ENCODE data around the gene MRM1.
A peak's percentile ranks its signal among the peaks of the same experiment; 100 is the strongest.
"Not testable (repeated sequence)": the region's sequence is repeated elsewhere in the genome, so short reads cannot be mapped to it uniquely, and the experiment has no call there.

MRM1 gene

GRCh38 chr17:36602030-36602748, 806 bp downstream of the MRM1 start:
- DNase-seq = no peak

GRCh38 chr17:36602924-36603384, 1.6 kb downstream of the MRM1 start:
- peak; percentile 33 for DNase-seq

GRCh38 chr17:36605028-36605427, 3.6 kb downstream of the MRM1 start:
- not testable (repeated sequence) for DNase-seq

GRCh38 chr17:36608280-36608679, 6.9 kb downstream of the MRM1 start:
- DNase-seq = no peak

- peak; percentile 70 for DNase-seq
Observed at GRCh38 chr17:36608794-36609497, 7.6 kb downstream of the MRM1 start.

GRCh38 chr17:36609498-36609862, 8.1 kb downstream of the MRM1 start:
- DNase-seq = no peak

- no peak for DNase-seq
Observed at GRCh38 chr17:36610474-36610873, 9.1 kb downstream of the MRM1 start.

GRCh38 chr17:36611345-36612072, 10.1 kb downstream of the MRM1 start:
- no peak for DNase-seq

- no peak for DNase-seq
Observed at GRCh38 chr17:36612323-36612722, 10.9 kb downstream of the MRM1 start.

- DNase-seq = no peak
Observed at GRCh38 chr17:36613155-36613554, 11.8 kb downstream of the MRM1 start.

- DNase-seq = no peak
Observed at GRCh38 chr17:36614081-36614480, 12.7 kb downstream of the MRM1 start.

- DNase-seq = peak; percentile 31
Observed at GRCh38 chr17:36614933-36615332, 13.6 kb downstream of the MRM1 start.

GRCh38 chr17:36616061-36617029, 15.0 kb downstream of the MRM1 start:
- no peak for DNase-seq

GRCh38 chr17:36617773-36618172, 16.4 kb downstream of the MRM1 start:
- DNase-seq = no peak

- DNase-seq = no peak
Observed at GRCh38 chr17:36623281-36623680, 21.9 kb downstream of the MRM1 start.

- DNase-seq = no peak
Observed at GRCh38 chr17:36625188-36625587, 23.8 kb downstream of the MRM1 start.

- DNase-seq = no peak
Observed at GRCh38 chr17:36627101-36627500, 25.7 kb downstream of the MRM1 start.

- no peak for DNase-seq
Observed at GRCh38 chr17:36628576-36628975, 27.2 kb downstream of the MRM1 start.

- peak; percentile 22 for DNase-seq
Observed at GRCh38 chr17:36629252-36629847, 28.0 kb downstream of the MRM1 start.

GRCh38 chr17:36629970-36630502, 28.7 kb downstream of the MRM1 start:
- DNase-seq = no peak

GRCh38 chr17:36631022-36631421, 29.6 kb downstream of the MRM1 start:
- DNase-seq = no peak
